Neutrophil (primary cell): ENCODE measurements around the gene NDUFB10.
A peak's percentile ranks its signal among the peaks of the same experiment; 100 is the strongest.
"Not testable (repeated sequence)": the region's sequence is repeated elsewhere in the genome, so short reads cannot be mapped to it uniquely, and the experiment has no call there.

Source experiments
- H3K27ac ChIP-seq: fragments of 200-600 bp; sonication (generic); 2 replicates; pipeline ENCODE4 v1.5.1; 2016; ENCODE audit warnings: mild to moderate bottlenecking, moderate library complexity
- H3K27me3 ChIP-seq: fragments of 200-600 bp; sonication (generic); 2 replicates; pipeline ENCODE4 v1.6.0; 2016; ENCODE audit warnings: mild to moderate bottlenecking
- H3K36me3 ChIP-seq: fragments of 200-600 bp; sonication (generic); 2 replicates; pipeline ENCODE4 v1.5.1; 2017
- H3K4me1 ChIP-seq, 2 experiments: fragments of 200-600 bp in 1 of 2; sonication (generic) in 1 of 2; 1 replicate in 1 of 2; 2 replicates in 1 of 2; pipeline versions ENCODE4 v1.5.1 to v1.6.1; 2013 to 2016; ENCODE audit warnings: low read depth in 1 of 2, low read length in 1 of 2, mild to moderate bottlenecking in 1 of 2, moderate library complexity in 1 of 2; ENCODE audit not compliant: control insufficient read depth in 1 of 2, insufficient read depth in 1 of 2
- H3K4me3 ChIP-seq, 2 experiments: fragments of 200-600 bp in 1 of 2; sonication (generic) in 1 of 2; 1 replicate in 1 of 2; 2 replicates in 1 of 2; pipeline ENCODE4 v1.5.1; 2013 to 2016; ENCODE audit warnings: low read depth in 1 of 2, low read length in 1 of 2, mild to moderate bottlenecking in 1 of 2, moderate library complexity in 1 of 2
- H3K9me3 ChIP-seq: fragments of 200-600 bp; sonication (generic); 2 replicates; pipeline ENCODE4 v1.5.1; 2016
- CTCF ChIP-seq: fragments of 200-600 bp; sonication (generic); IDR thresholded peaks from 2 replicates; pipeline ENCODE4 v1.5.1; 2016; ENCODE audit warnings: antibody characterized with exemption

Gene NDUFB10

GRCh38 chr16:1938316-1938715 is 21.0 kb upstream of the NDUFB10 start:
- TF ChIP-seq CTCF: peak; percentile 52
- peak overlapping the region; percentile 99 for H3K27ac ChIP-seq
- peaks cover 72% of the 10 kb centered on the region for H3K36me3 ChIP-seq
- no peaks in the 10 kb centered on the region for H3K27me3 ChIP-seq
- H3K9me3 ChIP-seq: no peaks in the 10 kb centered on the region
- H3K4me1 ChIP-seq: peaks cover 84 to 88% of the 10 kb centered on the region in 2 experiments
- peak overlapping the region; percentile 75 to 96 for H3K4me3 ChIP-seq

- Histone ChIP-seq H3K27ac (peak overlapping the region; percentile 99), H3K9me3 (no peaks in the 10 kb centered on the region), H3K27me3 (no peaks in the 10 kb centered on the region), H3K36me3 (peaks cover 72% of the 10 kb centered on the region), H3K4me1 (peaks cover 84 to 88% of the 10 kb centered on the region in 2 experiments), H3K4me3 (peak overlapping the region; percentile 75 to 96)
- TF ChIP-seq CTCF: no peak
Observed at GRCh38 chr16:1938910-1939309, 20.4 kb upstream of the NDUFB10 start.

- H3K9me3 ChIP-seq, H3K27me3 ChIP-seq: not testable (repeated sequence)
- H3K27ac ChIP-seq: peak overlapping the region; percentile 99
- H3K4me3 ChIP-seq: peak overlapping the region; percentile 75 to 96
- peaks cover 68% of the 10 kb centered on the region for H3K36me3 ChIP-seq
- H3K4me1 ChIP-seq: peaks cover 76 to 82% of the 10 kb centered on the region in 2 experiments
Observed at GRCh38 chr16:1939833-1940232, 19.5 kb upstream of the NDUFB10 start.

GRCh38 chr16:1940273-1941161 is 18.8 kb upstream of the NDUFB10 start:
- peak overlapping the region; percentile 99 for H3K27ac ChIP-seq
- peaks cover 69 to 75% of the 10 kb centered on the region in 2 experiments for H3K4me1 ChIP-seq
- H3K36me3 ChIP-seq: peaks cover 61% of the 10 kb centered on the region
- H3K4me3 ChIP-seq: peak overlapping the region; percentile 75 to 96
- no peak for TF ChIP-seq CTCF
- H3K27me3 ChIP-seq: no peaks in the 10 kb centered on the region
- H3K9me3 ChIP-seq: no peaks in the 10 kb centered on the region

GRCh38 chr16:1941162-1942046 is 17.9 kb upstream of the NDUFB10 start:
- no peak for TF ChIP-seq CTCF
- H3K4me3 ChIP-seq: peak overlapping the region; percentile 75 to 96

More at GRCh38 chr16:1941162-1942046, 17.9 kb upstream of the NDUFB10 start:
- peak overlapping the region; percentile 99 for H3K27ac ChIP-seq
- no peaks in the 10 kb centered on the region for H3K9me3 ChIP-seq
- H3K36me3 ChIP-seq: peaks cover 54% of the 10 kb centered on the region
- H3K27me3 ChIP-seq: no peaks in the 10 kb centered on the region
- H3K4me1 ChIP-seq: peaks cover 60 to 67% of the 10 kb centered on the region in 2 experiments
